HCT116 (cell line): ENCODE data around the gene HBP1. TPM values are rescaled to one million over a fixed set of nuclear protein-coding genes. Genes with fewer than 3 reads are reported as not detected.
"Not testable (repeated sequence)": the region's sequence is repeated elsewhere in the genome, so short reads cannot be mapped to it uniquely, and the experiment has no call there.

ENCODE experiments used
- ATAC-seq: fragments of 200-7000 bp; cut with Tn5 transposase; 2 replicates; pipeline ENCODE4 v1.9.1; 2020; ENCODE audit warnings: mild to moderate bottlenecking, moderate library complexity
- BruUV-seq: library from RNA; stranded (reverse); fragments of 400-500 nt; replicated peaks from 2 replicates; lab custom pipeline; 2021; lab: Mats Ljungman, UMichigan
- CTCF ChIA-PET: fragments of 300-600 bp; sonication (Branson Sonifier 250); formaldehyde crosslinking; loops from one replicate; lab custom pipeline; 2021; ENCODE audit warnings: antibody characterized with exemption; lab: Charles Lee
- POLR2A ChIA-PET: fragments of 300-600, 350-600 bp; sonication (Branson Sonifier 250); formaldehyde crosslinking; loops from one replicate; lab custom pipeline; 2021; ENCODE audit warnings: antibody characterized with exemption; lab: Charles Lee
- RAD21 ChIA-PET, 2 experiments: fragments of 300-600 bp; sonication (Branson Sonifier 250); formaldehyde crosslinking; loops; one replicate each; lab custom pipeline; 2023; ENCODE audit warnings: low total read pairs in 2 of 2; ENCODE audit not compliant: uncharacterized antibody in 2 of 2, unreplicated experiment in 2 of 2, low non-redundant PET in 1 of 2; lab: Charles Lee
- DNase-seq: peaks from one replicate; pipeline ENCODE4 v3.0.0-alpha.2; 2010; ENCODE audit warnings: low read depth, low spot score
- H2AFZ ChIP-seq: fragments of 200-600 bp; shearing (Covaris generic), sonication (generic); 2 replicates; pipeline ENCODE4 v1.6.1; 2017; ENCODE audit warnings: low read depth, mixed run types, mixed read lengths, antibody characterized with exemption, low read length; ENCODE audit not compliant: poor library complexity, severe bottlenecking
- H3K27ac ChIP-seq: 2 replicates; pipeline ENCODE4 v1.5.1; 2012; ENCODE audit warnings: low read depth, low read length
- H3K27me3 ChIP-seq: fragments of 200-600 bp; sonication (generic); 2 replicates; pipeline ENCODE4 v1.6.1; 2016; ENCODE audit warnings: mixed run types, low read length, mixed read lengths; ENCODE audit not compliant: insufficient read depth
- H3K36me3 ChIP-seq, 2 experiments: fragments of 200-500 bp in 1 of 2; fragments of 200-600 bp in 1 of 2; sonication (Bioruptor generic) in 1 of 2; sonication (generic) in 1 of 2; 2 replicates each; pipeline versions ENCODE4 v1.5.1 to v1.6.1; 2014 to 2016; ENCODE audit warnings: low read length in 2 of 2, inconsistent platforms in 1 of 2, mixed read lengths in 1 of 2, mixed run types in 1 of 2; ENCODE audit not compliant: insufficient read depth in 2 of 2, control insufficient read depth in 1 of 2
- H3K4me1 ChIP-seq, 2 experiments: fragments of 200-600 bp in 1 of 2; sonication (generic) in 1 of 2; 2 replicates each; pipeline versions ENCODE4 v1.5.1 to v1.6.1; 2012 to 2017; ENCODE audit warnings: low read length in 2 of 2, inconsistent platforms in 1 of 2, mild to moderate bottlenecking in 1 of 2, mixed read lengths in 1 of 2, mixed run types in 1 of 2, moderate library complexity in 1 of 2; ENCODE audit not compliant: insufficient read depth in 2 of 2, control insufficient read depth in 1 of 2
- H3K4me2 ChIP-seq: fragments of 200-600 bp; sonication (generic); 2 replicates; pipeline ENCODE4 v1.6.1; 2017; ENCODE audit warnings: mixed run types, low read length, mixed read lengths
- H3K4me3 ChIP-seq, 2 experiments: fragments of 200-600 bp in 1 of 2; sonication (generic) in 1 of 2; replicated peaks in 1 of 2; 2 replicates each; pipeline ENCODE4 v1.5.1; 2011 to 2016; ENCODE audit warnings: low read length in 2 of 2, control low read depth in 1 of 2, low read depth in 1 of 2, mild to moderate bottlenecking in 1 of 2, mixed read lengths in 1 of 2, mixed run types in 1 of 2
- H3K79me2 ChIP-seq: fragments of 200-600 bp; sonication (generic); 2 replicates; pipeline ENCODE4 v1.6.1; 2017; ENCODE audit warnings: mild to moderate bottlenecking, mixed run types, low read length, moderate library complexity, mixed read lengths; ENCODE audit not compliant: insufficient read depth
- H3K9ac ChIP-seq: fragments of 200-600 bp; sonication (generic); 2 replicates; pipeline ENCODE4 v1.6.1; 2016; ENCODE audit warnings: low read length, mixed read lengths
- H3K9me2 ChIP-seq: fragments of 200-600 bp; sonication (generic), shearing (Covaris generic); 2 replicates; pipeline ENCODE4 v1.6.1; 2017; ENCODE audit warnings: mixed run types, mild to moderate bottlenecking, moderate library complexity; ENCODE audit not compliant: insufficient read depth
- H3K9me3 ChIP-seq, 2 experiments: fragments of 200-500 bp in 1 of 2; fragments of 200-600 bp in 1 of 2; sonication (Bioruptor generic) in 1 of 2; sonication (generic) in 1 of 2; 2 replicates each; pipeline ENCODE4 v1.6.1; 2014 to 2017; ENCODE audit warnings: low read length in 2 of 2, mixed read lengths in 2 of 2, inconsistent platforms in 1 of 2, low read depth in 1 of 2, mild to moderate bottlenecking in 1 of 2, mixed run types in 1 of 2, moderate library complexity in 1 of 2; ENCODE audit not compliant: control insufficient read depth in 1 of 2, insufficient read depth in 1 of 2
- H4K20me1 ChIP-seq: fragments of 200-600 bp; sonication (generic), shearing (Covaris generic); 2 replicates; pipeline ENCODE4 v1.6.1; 2017; ENCODE audit warnings: mixed run types, mild to moderate bottlenecking, moderate library complexity; ENCODE audit not compliant: insufficient read depth
- CBX3 ChIP-seq: IDR thresholded peaks from 2 replicates; pipeline ENCODE4 v1.6.1; 2012; ENCODE audit warnings: low read depth
- CEBPB ChIP-seq: IDR thresholded peaks from 2 replicates; pipeline ENCODE4 v1.6.1; 2012; ENCODE audit warnings: low read depth
- EGR1 ChIP-seq: IDR thresholded peaks from 2 replicates; pipeline ENCODE4 v1.6.1; 2012; ENCODE audit warnings: low read depth
- ELF1 ChIP-seq: IDR thresholded peaks from 2 replicates; pipeline ENCODE4 v1.6.1; 2012; ENCODE audit warnings: low read depth, borderline replicate concordance
- EZH2phosphoT487 ChIP-seq: fragments of 200-600 bp; IDR thresholded peaks from 2 replicates; pipeline ENCODE4 v1.6.1; 2018; ENCODE audit warnings: antibody characterized with exemption, borderline replicate concordance
- FOSL1 ChIP-seq: IDR thresholded peaks from 2 replicates; pipeline ENCODE4 v1.6.1; 2012; ENCODE audit warnings: low read depth
- POLR2A ChIP-seq: IDR thresholded peaks from 2 replicates; pipeline ENCODE4 v1.7.0; 2011; ENCODE audit warnings: borderline replicate concordance; ENCODE audit not compliant: insufficient read depth, insufficient read length; ENCODE audit errors: extremely low read depth
- SIN3A ChIP-seq: IDR thresholded peaks from 2 replicates; pipeline ENCODE4 v1.6.1; 2012; ENCODE audit warnings: low read depth
- SP1 ChIP-seq: IDR thresholded peaks from 2 replicates; pipeline ENCODE4 v1.6.1; 2012; ENCODE audit warnings: low read depth
- ZFX ChIP-seq: fragments of 450-650 bp; IDR thresholded peaks from 2 replicates; pipeline ENCODE4 v1.6.1; 2017
- ZNF274 ChIP-seq: fragments of 200-500 bp; sonication (Bioruptor generic); IDR thresholded peaks from 2 replicates; pipeline ENCODE4 v1.6.1; 2014; ENCODE audit warnings: mild to moderate bottlenecking, low read depth, low read length, inconsistent platforms
- intact Hi-C: fragments of 100-400 bp; cut with micrococcal nuclease; formaldehyde crosslinking; loops from 2 replicates; pipeline ENCODE4 v1.10.0; 2022
- total RNA-seq: library from RNA; stranded (reverse); gene quantifications from one replicate; pipeline ENCODE4 v1.2.1, GENCODE V29; 2021; ENCODE audit not compliant: unreplicated experiment
- TF ChIP-seq, protein P1 (sequence below): IDR thresholded peaks from 2 replicates; pipeline ENCODE4 v1.6.1; 2012; ENCODE audit warnings: low read depth
- TF ChIP-seq, protein P2 (sequence below): IDR thresholded peaks from 2 replicates; pipeline ENCODE4 v1.6.1; 2011; ENCODE audit warnings: mild to moderate bottlenecking, low read length, moderate library complexity; ENCODE audit not compliant: insufficient replicate concordance; ENCODE audit errors: extremely low read depth

The HBP1 gene
- total RNA-seq, 1 experiment from 2014 or later = 24.3 TPM

DNA sequence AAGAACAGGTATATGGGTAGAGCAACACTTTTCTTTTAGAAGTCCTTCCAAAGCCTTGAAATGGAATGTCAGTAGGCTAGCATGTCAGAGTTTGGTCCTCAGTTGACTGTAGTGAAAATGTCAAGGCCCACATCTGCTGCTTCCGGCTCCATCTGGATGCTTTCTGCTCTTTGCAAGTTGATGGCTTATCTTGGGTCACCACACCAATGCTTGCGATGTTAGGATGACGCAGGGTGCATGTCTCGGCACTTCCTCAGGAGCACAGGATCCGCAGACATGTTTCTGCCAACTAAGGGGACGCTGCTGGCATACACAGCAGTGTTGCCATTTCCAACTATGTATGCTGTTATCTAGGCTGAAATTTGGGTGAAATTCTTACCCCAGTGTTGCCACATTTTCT is 14.0 kb upstream of the HBP1 start:
- no peak overlapping the region for H3K9ac ChIP-seq
- no peaks in the 10 kb centered on the region for H4K20me1 ChIP-seq
- no peaks in the 10 kb centered on the region for H3K36me3 ChIP-seq
- no peak for DNase-seq
- no peak for ATAC-seq
- H3K4me2 ChIP-seq = no peak overlapping the region
- no peak overlapping the region for H2AFZ ChIP-seq
- H3K27me3 ChIP-seq = no peaks in the 10 kb centered on the region
- TF ChIP-seq EZH2phosphoT487 (no peak), EGR1 (no peak), SIN3A (no peak), ZFX (no peak), ZNF274 (no peak), CEBPB (no peak), FOSL1 (no peak), ELF1 (no peak), SP1 (no peak), POLR2A (no peak), CBX3 (no peak)
- TF ChIP-seq, protein P1, sequence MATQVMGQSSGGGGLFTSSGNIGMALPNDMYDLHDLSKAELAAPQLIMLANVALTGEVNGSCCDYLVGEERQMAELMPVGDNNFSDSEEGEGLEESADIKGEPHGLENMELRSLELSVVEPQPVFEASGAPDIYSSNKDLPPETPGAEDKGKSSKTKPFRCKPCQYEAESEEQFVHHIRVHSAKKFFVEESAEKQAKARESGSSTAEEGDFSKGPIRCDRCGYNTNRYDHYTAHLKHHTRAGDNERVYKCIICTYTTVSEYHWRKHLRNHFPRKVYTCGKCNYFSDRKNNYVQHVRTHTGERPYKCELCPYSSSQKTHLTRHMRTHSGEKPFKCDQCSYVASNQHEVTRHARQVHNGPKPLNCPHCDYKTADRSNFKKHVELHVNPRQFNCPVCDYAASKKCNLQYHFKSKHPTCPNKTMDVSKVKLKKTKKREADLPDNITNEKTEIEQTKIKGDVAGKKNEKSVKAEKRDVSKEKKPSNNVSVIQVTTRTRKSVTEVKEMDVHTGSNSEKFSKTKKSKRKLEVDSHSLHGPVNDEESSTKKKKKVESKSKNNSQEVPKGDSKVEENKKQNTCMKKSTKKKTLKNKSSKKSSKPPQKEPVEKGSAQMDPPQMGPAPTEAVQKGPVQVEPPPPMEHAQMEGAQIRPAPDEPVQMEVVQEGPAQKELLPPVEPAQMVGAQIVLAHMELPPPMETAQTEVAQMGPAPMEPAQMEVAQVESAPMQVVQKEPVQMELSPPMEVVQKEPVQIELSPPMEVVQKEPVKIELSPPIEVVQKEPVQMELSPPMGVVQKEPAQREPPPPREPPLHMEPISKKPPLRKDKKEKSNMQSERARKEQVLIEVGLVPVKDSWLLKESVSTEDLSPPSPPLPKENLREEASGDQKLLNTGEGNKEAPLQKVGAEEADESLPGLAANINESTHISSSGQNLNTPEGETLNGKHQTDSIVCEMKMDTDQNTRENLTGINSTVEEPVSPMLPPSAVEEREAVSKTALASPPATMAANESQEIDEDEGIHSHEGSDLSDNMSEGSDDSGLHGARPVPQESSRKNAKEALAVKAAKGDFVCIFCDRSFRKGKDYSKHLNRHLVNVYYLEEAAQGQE = no peak
- TF ChIP-seq, protein P2, sequence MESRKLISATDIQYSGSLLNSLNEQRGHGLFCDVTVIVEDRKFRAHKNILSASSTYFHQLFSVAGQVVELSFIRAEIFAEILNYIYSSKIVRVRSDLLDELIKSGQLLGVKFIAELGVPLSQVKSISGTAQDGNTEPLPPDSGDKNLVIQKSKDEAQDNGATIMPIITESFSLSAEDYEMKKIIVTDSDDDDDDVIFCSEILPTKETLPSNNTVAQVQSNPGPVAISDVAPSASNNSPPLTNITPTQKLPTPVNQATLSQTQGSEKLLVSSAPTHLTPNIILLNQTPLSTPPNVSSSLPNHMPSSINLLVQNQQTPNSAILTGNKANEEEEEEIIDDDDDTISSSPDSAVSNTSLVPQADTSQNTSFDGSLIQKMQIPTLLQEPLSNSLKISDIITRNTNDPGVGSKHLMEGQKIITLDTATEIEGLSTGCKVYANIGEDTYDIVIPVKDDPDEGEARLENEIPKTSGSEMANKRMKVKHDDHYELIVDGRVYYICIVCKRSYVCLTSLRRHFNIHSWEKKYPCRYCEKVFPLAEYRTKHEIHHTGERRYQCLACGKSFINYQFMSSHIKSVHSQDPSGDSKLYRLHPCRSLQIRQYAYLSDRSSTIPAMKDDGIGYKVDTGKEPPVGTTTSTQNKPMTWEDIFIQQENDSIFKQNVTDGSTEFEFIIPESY = no peak
- POLR2A ChIA-PET = interaction anchor here (0.6 kb wide), 1 partner anchor 824 kb away, joined by 3 read pairs; no protein-coding TSS in a partner anchor
- H3K4me1 ChIP-seq = peaks cover 0 to 4% of the 10 kb centered on the region in 2 experiments; a peak in 1 of 4 replicates
- H3K79me2 ChIP-seq = no peaks in the 10 kb centered on the region
- no TSS peak for BruUV-seq
- CTCF ChIA-PET = no interaction called here
- no peaks in the 10 kb centered on the region for H3K9me3 ChIP-seq
- intact Hi-C loops = loop anchor here (5.0 kb wide), 1 partner anchor 978 kb away; no protein-coding TSS in a partner anchor
- H3K4me3 ChIP-seq = no peak overlapping the region
- no peak overlapping the region for H3K27ac ChIP-seq
- RAD21 ChIA-PET = no interaction called here
- no peaks in the 10 kb centered on the region for H3K9me2 ChIP-seq

DNA sequence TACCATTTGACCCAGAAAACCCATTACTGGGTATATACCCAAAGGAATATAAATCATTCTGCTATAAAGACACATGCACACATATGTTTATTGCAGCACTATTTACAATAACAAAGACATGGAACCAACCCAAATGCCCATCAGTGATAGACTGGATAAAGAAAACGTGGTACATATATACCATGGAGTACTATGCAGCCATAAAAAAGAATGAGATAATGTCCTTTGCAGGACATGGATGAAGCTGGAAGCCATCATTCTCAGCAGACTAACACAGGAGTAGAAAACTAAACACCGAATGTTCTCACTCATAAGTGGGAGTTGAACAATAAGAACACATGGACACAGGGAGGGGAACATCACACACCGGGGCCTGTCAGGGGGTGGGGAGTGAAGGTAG is 13.1 kb upstream of the HBP1 start:
- CTCF ChIA-PET, H3K9ac ChIP-seq, POLR2A ChIA-PET, intact Hi-C loops, H3K4me2 ChIP-seq, BruUV-seq, H3K27me3 ChIP-seq, H3K4me3 ChIP-seq, H4K20me1 ChIP-seq, H3K79me2 ChIP-seq, H3K4me1 ChIP-seq, H3K9me3 ChIP-seq, H3K9me2 ChIP-seq, H3K36me3 ChIP-seq, H3K27ac ChIP-seq, H2AFZ ChIP-seq, DNase-seq, RAD21 ChIA-PET, ATAC-seq: not testable (repeated sequence)
